ENCODE results near the gene DOCK1.

The DOCK1 gene

DNA sequence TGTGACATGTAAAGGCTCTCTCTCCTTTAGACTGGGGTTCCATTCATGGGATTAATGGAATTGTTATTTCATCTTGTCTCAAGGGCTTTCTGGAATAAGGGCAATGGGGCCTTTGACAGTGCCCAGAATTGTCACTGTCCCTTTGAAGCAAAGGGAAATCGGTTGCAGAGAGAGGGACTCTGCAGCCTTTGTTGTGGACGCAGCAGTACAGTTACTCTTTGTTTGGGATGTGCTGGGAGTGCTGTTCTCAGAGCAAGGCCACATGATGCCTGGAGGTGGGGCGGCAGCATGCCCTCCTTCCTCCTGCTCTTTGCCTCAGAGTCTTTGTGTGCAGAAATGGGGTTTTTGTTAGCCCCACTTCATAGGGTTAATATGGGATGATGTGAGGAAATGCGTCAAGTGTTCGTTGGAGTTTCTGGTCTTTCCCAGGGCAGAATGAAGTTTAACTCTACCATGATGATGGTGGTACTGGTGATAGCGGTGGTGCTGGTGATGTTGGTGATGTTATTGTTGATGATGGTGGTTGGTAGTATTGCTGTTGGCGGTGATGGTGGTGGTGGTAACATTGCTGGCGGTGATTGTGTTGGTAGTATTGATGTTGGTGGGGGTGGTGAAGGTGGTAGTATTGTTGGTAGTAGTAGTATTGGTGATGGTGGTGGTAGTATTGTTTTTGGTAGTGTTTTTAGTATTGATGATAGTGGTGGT, 45.3 kb downstream of the DOCK1 start:
- Histone ChIP-seq H3K27ac (ENCODE audit: low read depth, low read length) (no peak overlapping the region), H3K4me1 (ENCODE audit: control insufficient read depth, insufficient read depth, low read length, unreplicated experiment) (no peaks in the 10 kb centered on the region), H3K4me3 (ENCODE audit: low read depth, low read length) (no peak overlapping the region), H3K36me3 (ENCODE audit: insufficient read depth, low read length) (0 out of 2 replicates have a peak, but pooled peaks cover 2% of the 10 kb centered on the region), H2AFZ (ENCODE audit: low read length, unreplicated experiment) (no peak overlapping the region), H3K27me3 (ENCODE audit: insufficient read depth, low read length) (no peaks in the 10 kb centered on the region), H3K79me2 (ENCODE audit: control insufficient read depth, insufficient read depth, low read length, unreplicated experiment) (peaks cover 91% of the 10 kb centered on the region)

DNA sequence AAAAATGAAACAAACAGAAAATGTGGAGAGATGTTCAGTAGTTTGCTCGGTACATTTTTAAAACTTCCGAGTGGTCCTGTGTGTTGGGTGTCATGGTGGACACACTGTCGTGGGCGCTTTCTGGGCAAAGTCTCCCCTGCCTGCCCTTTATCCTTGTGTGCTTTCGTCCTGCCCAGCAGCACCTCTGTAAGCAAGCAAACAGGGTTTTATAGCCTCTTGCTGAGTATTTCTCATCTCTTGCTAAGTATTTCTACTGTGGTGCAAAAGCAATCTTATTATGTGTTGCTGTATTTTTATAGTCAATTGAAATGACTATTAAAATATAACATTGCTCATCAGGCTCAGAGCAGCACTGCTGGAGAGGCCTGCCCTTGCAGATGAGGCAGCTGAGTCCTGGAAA, 48.7 kb downstream of the DOCK1 start:
- no peak overlapping the region for H3K27ac ChIP-seq (ENCODE audit: low read depth, low read length)
- H2AFZ ChIP-seq (ENCODE audit: low read length, unreplicated experiment): no peak overlapping the region
- peaks cover 87% of the 10 kb centered on the region for H3K79me2 ChIP-seq (ENCODE audit: control insufficient read depth, insufficient read depth, low read length, unreplicated experiment)
- no peaks in the 10 kb centered on the region for H3K27me3 ChIP-seq (ENCODE audit: insufficient read depth, low read length)
- no peaks in the 10 kb centered on the region for H3K4me1 ChIP-seq (ENCODE audit: control insufficient read depth, insufficient read depth, low read length, unreplicated experiment)
- no peak overlapping the region for H3K4me3 ChIP-seq (ENCODE audit: low read depth, low read length)
- H3K36me3 ChIP-seq (ENCODE audit: insufficient read depth, low read length): no peaks in the 10 kb centered on the region

DNA sequence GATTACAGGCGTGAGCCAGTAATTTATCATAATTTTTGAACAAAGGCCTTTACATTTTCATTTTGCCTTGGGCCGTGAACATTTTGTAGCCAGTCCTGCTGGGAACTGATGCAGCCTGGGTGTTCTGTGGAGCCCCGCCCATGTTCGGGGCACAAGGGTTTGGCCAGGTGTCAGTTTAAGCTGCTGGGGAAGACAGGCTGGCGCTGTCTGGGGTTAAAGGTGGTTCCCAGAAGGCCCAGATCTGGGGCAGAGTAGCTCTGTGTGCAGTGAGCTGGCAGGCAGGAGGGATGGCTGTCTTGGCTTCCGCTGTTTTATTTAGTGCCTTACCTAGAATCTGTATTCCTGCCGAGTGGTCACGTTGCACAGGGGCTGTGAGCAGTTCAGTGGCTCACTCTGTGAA, 50.2 kb downstream of the DOCK1 start:
- Histone ChIP-seq H3K27me3 (ENCODE audit: insufficient read depth, low read length) (no peaks in the 10 kb centered on the region), H3K79me2 (ENCODE audit: control insufficient read depth, insufficient read depth, low read length, unreplicated experiment) (peaks cover 82% of the 10 kb centered on the region), H3K4me3 (ENCODE audit: low read depth, low read length) (no peak overlapping the region), H3K36me3 (ENCODE audit: insufficient read depth, low read length) (no peaks in the 10 kb centered on the region), H3K27ac (ENCODE audit: low read depth, low read length) (no peak overlapping the region), H2AFZ (ENCODE audit: low read length, unreplicated experiment) (no peak overlapping the region), H3K4me1 (ENCODE audit: control insufficient read depth, insufficient read depth, low read length, unreplicated experiment) (no peaks in the 10 kb centered on the region)

DNA sequence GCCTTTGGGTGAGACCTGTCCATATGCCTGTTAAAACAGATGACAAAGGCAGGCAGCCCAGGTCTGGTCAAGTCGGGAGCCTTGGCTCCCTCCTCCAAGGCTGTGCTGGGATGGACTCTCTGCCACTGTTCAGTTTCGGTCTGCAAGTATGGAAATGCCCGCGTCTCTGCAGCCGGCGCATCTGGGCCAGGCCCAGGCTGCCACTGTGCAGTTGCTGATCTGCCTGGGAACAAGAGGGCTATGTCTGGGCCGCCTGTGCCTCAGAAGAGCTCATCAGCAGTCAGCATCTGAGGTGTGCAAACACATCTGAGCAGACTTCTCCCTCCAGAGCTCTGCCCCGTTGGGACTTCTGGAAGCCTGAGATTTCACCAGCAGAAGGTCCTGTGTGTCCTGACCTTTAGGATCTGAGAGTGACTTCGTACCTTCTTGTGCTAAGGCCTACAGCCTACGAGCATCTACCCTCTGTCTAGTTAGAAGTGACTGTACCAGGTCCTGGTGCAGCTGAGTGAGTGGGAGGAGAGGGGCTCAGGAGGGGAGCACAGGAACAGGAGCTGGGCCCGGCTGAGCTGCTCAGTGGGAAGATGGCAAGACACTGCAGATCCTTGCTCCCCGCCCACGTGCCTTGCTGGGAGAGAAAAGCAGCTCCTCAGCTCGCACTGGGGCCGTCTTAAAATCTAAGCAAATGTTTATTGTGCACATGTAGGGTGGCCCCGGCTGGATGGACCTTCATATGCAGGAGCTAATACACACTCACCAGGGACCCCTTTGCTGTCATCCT, 50.9 kb downstream of the DOCK1 start:
- H2AFZ ChIP-seq (ENCODE audit: low read length, unreplicated experiment): no peak overlapping the region
- H3K27me3 ChIP-seq (ENCODE audit: insufficient read depth, low read length): no peaks in the 10 kb centered on the region
- no peaks in the 10 kb centered on the region for H3K4me1 ChIP-seq (ENCODE audit: control insufficient read depth, insufficient read depth, low read length, unreplicated experiment)
- H3K36me3 ChIP-seq (ENCODE audit: insufficient read depth, low read length): no peaks in the 10 kb centered on the region
- H3K79me2 ChIP-seq (ENCODE audit: control insufficient read depth, insufficient read depth, low read length, unreplicated experiment): peaks cover 75% of the 10 kb centered on the region
- no peak overlapping the region for H3K27ac ChIP-seq (ENCODE audit: low read depth, low read length)
- no peak overlapping the region for H3K4me3 ChIP-seq (ENCODE audit: low read depth, low read length)

DNA sequence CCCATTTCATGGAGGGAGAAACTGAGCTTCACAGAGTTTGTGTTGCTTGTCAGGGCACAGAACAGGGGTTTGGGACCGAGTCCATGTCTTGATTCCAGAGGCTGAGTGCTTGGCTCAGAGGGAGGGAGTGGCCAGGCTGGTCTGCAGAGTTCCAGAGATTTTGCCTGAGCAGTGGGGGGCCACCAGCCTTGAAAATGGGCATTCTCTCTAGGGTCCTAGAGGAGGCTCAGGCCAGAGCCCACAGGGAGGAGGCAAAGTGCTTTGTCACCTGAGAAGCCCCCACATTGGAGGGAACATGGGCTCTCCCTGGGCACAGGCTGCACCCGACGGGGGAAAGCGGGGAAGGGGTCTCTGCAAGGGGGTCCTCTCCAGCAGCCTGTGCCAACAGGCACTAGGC, 51.5 kb downstream of the DOCK1 start:
- Histone ChIP-seq H3K36me3 (ENCODE audit: insufficient read depth, low read length) (no peaks in the 10 kb centered on the region), H2AFZ (ENCODE audit: low read length, unreplicated experiment) (no peak overlapping the region), H3K27ac (ENCODE audit: low read depth, low read length) (no peak overlapping the region), H3K4me1 (ENCODE audit: control insufficient read depth, insufficient read depth, low read length, unreplicated experiment) (no peaks in the 10 kb centered on the region), H3K79me2 (ENCODE audit: control insufficient read depth, insufficient read depth, low read length, unreplicated experiment) (peaks cover 70% of the 10 kb centered on the region), H3K27me3 (ENCODE audit: insufficient read depth, low read length) (no peaks in the 10 kb centered on the region), H3K4me3 (ENCODE audit: low read depth, low read length) (no peak overlapping the region)

DNA sequence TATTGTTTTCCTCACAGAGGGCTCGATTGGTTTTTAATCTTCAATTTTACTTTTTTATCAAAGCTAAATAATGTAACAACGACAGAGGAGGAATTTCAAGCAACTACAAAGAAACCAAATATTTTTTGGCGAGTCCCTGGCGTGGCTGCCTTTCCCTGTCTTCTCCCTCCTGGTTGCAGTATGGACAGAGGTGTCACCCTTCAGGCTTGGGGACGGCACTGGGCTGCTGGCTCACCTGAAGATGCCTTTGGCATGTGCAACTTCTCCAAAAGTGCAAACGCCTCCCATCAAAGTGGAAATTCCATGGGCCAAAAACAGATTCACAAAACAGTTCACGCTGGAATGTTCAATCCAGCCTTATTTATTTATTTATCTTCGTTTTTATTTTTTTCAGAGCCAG, 51.9 kb downstream of the DOCK1 start:
- H3K36me3 ChIP-seq (ENCODE audit: insufficient read depth, low read length): no peaks in the 10 kb centered on the region
- H3K27me3 ChIP-seq (ENCODE audit: insufficient read depth, low read length): no peaks in the 10 kb centered on the region
- no peaks in the 10 kb centered on the region for H3K4me1 ChIP-seq (ENCODE audit: control insufficient read depth, insufficient read depth, low read length, unreplicated experiment)
- peaks cover 66% of the 10 kb centered on the region for H3K79me2 ChIP-seq (ENCODE audit: control insufficient read depth, insufficient read depth, low read length, unreplicated experiment)
- H3K27ac ChIP-seq (ENCODE audit: low read depth, low read length): no peak overlapping the region
- H3K4me3 ChIP-seq (ENCODE audit: low read depth, low read length): no peak overlapping the region
- H2AFZ ChIP-seq (ENCODE audit: low read length, unreplicated experiment): no peak overlapping the region

DNA sequence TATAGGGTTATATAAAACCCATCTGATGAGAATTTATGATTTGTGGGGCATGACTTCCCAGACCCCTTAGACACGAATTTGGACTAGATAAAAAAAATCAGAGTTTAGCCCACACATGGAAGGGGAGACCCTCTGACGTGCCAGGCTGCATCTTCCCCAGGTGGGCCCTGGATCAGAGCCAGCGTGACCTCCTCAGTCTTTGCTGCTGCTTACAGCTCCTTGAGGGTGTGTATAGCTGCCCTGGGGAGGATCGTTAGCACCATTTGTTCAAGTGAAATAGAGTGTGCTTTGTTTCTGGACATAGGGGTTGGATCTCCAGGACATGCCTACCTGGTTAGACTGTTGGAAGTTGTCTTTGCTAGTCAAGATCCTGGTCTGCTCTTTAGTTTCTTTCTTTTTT, 54.2 kb downstream of the DOCK1 start:
- Histone ChIP-seq H3K79me2 (ENCODE audit: control insufficient read depth, insufficient read depth, low read length, unreplicated experiment) (peaks cover 51% of the 10 kb centered on the region), H3K4me1 (ENCODE audit: control insufficient read depth, insufficient read depth, low read length, unreplicated experiment) (no peaks in the 10 kb centered on the region), H3K4me3 (ENCODE audit: low read depth, low read length) (no peak overlapping the region), H2AFZ (ENCODE audit: low read length, unreplicated experiment) (no peak overlapping the region), H3K27ac (ENCODE audit: low read depth, low read length) (no peak overlapping the region), H3K27me3 (ENCODE audit: insufficient read depth, low read length) (no peaks in the 10 kb centered on the region), H3K36me3 (ENCODE audit: insufficient read depth, low read length) (no peaks in the 10 kb centered on the region)

DNA sequence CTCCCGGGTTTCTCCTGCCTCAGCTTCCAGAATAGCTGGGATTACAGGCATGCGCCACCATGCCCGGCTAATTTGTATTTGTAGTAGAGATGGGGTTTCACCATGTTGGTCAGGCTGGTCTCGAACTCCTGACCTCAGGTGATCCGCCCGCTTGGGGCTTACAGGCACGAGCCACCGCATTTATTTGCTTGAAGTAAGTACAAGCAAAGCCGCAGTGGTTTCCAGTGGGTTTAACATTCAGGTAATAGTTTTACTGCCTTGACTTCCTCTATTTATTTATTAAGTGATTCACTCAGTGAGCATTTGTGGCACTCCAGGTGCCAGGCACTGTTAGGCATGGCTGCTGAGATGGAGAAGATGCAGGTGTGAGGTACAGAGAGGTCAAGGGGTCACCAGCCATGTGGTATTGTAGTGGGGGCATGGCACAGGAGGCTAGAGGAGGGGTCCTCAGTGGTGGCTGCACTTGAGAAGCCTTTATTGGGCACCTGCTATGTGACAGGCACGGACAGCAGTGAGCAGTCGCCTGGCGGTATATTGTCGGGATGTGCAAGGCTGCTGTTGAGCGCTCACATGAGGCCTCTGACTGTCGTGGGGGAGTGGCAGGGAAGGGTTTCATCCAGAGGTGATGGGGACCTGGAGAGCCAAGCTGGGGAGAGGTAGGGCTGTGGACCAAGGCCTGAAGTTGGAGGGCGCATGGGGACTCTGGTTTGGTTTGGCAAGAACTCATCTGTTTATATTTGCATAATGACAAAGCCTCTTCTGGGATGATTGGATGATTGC, 54.9 kb downstream of the DOCK1 start:
- Histone ChIP-seq H3K27ac (ENCODE audit: low read depth, low read length) (no peak overlapping the region), H3K4me3 (ENCODE audit: low read depth, low read length) (no peak overlapping the region), H3K4me1 (ENCODE audit: control insufficient read depth, insufficient read depth, low read length, unreplicated experiment) (no peaks in the 10 kb centered on the region), H3K79me2 (ENCODE audit: control insufficient read depth, insufficient read depth, low read length, unreplicated experiment) (peaks cover 51% of the 10 kb centered on the region), H3K27me3 (ENCODE audit: insufficient read depth, low read length) (no peaks in the 10 kb centered on the region), H2AFZ (ENCODE audit: low read length, unreplicated experiment) (no peak overlapping the region), H3K36me3 (ENCODE audit: insufficient read depth, low read length) (no peaks in the 10 kb centered on the region)

DNA sequence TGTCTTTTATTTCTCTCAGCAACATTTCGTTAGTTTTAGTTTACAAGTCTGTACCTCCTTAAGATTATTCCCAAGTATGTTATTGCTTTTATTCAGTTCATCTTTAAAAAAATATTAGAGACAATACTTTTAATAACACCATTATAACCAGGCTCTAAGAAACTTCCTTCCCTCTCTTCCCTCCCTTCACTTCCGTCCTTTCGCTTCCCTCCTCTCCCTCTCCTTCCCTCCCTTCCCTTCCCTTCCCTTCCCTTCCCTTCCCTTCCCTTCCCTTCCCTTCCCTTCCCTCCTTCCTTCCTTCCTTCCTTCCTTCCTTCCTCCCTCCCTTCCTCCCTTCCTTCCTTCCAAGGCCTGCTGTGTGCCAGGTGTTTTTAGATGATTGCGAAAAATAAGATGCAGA, 58.1 kb downstream of the DOCK1 start:
- H3K27ac ChIP-seq (ENCODE audit: low read depth, low read length): no peak overlapping the region
- peaks cover 43% of the 10 kb centered on the region for H3K79me2 ChIP-seq (ENCODE audit: control insufficient read depth, insufficient read depth, low read length, unreplicated experiment)
- no peaks in the 10 kb centered on the region for H3K36me3 ChIP-seq (ENCODE audit: insufficient read depth, low read length)
- no peaks in the 10 kb centered on the region for H3K27me3 ChIP-seq (ENCODE audit: insufficient read depth, low read length)
- H2AFZ ChIP-seq (ENCODE audit: low read length, unreplicated experiment): no peak overlapping the region
- no peak overlapping the region for H3K4me3 ChIP-seq (ENCODE audit: low read depth, low read length)
- no peaks in the 10 kb centered on the region for H3K4me1 ChIP-seq (ENCODE audit: control insufficient read depth, insufficient read depth, low read length, unreplicated experiment)

DNA sequence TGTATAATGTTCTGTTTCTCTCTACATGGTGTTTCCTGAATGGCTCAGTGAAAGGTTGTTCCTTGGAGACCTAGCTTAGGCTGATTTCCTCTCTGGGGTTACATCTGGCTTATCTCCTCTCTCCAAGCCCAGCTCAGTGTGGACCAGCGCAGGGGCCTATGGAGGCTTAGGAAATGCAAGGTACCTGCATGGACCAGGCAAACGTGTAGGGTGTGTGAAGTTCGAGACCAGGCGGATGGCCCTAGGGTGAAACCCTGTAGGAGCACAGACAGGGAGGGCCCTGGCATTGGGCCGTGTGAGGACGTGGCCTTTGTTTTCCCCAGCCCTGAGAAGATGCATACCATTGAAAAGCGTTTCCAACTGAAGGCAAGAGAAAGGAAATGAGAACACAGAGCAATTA, 59.0 kb downstream of the DOCK1 start:
- no peaks in the 10 kb centered on the region for H3K27me3 ChIP-seq (ENCODE audit: insufficient read depth, low read length)
- H3K27ac ChIP-seq (ENCODE audit: low read depth, low read length): no peak overlapping the region
- H3K36me3 ChIP-seq (ENCODE audit: insufficient read depth, low read length): no peaks in the 10 kb centered on the region
- H3K4me1 ChIP-seq (ENCODE audit: control insufficient read depth, insufficient read depth, low read length, unreplicated experiment): no peaks in the 10 kb centered on the region
- H2AFZ ChIP-seq (ENCODE audit: low read length, unreplicated experiment): no peak overlapping the region
- H3K79me2 ChIP-seq (ENCODE audit: control insufficient read depth, insufficient read depth, low read length, unreplicated experiment): peaks cover 44% of the 10 kb centered on the region
- H3K4me3 ChIP-seq (ENCODE audit: low read depth, low read length): no peak overlapping the region

Data from ACC112 (cell line).